Smooth muscle cell (in vitro differentiated cells): Measurements from ENCODE around the gene TGFB1I1. TPM values are rescaled to one million over a fixed set of nuclear protein-coding genes. Genes with fewer than 3 reads are reported as not detected.

ENCODE experiments used
- DNase-seq: peaks from one replicate; lab custom pipeline; 2025; ENCODE audit not compliant: unreplicated experiment; lab: John Stamatoyannopoulos, UW
- H2AFZ ChIP-seq: fragments of 200-600 bp; sonication (generic); 2 replicates; pipeline ENCODE4 v1.6.0; 2016; ENCODE audit warnings: antibody characterized with exemption, low read depth, mild to moderate bottlenecking
- H3F3A ChIP-seq: fragments of 200-600 bp; sonication (generic); 2 replicates; pipeline ENCODE4 v1.6.0; 2017; ENCODE audit warnings: antibody characterized with exemption, low read depth
- H3K27ac ChIP-seq: fragments of 200-600 bp; sonication (generic); 2 replicates; pipeline ENCODE4 v1.5.1; 2016; ENCODE audit warnings: low read depth, mild to moderate bottlenecking
- H3K27me3 ChIP-seq: fragments of 200-600 bp; sonication (generic); 2 replicates; pipeline ENCODE4 v1.6.1; 2016; ENCODE audit warnings: low read depth, mild to moderate bottlenecking
- H3K36me3 ChIP-seq: fragments of 200-600 bp; sonication (generic); 2 replicates; pipeline ENCODE4 v1.5.1; 2016; ENCODE audit warnings: low read depth
- H3K4me1 ChIP-seq: fragments of 200-600 bp; sonication (generic); 2 replicates; pipeline ENCODE4 v1.5.1; 2016; ENCODE audit warnings: low read depth
- H3K4me2 ChIP-seq: fragments of 200-600 bp; sonication (generic); 2 replicates; pipeline ENCODE4 v1.6.0; 2016; ENCODE audit warnings: mild to moderate bottlenecking
- H3K4me3 ChIP-seq: fragments of 200-600 bp; sonication (generic); 2 replicates; pipeline ENCODE4 v1.5.1; 2016; ENCODE audit warnings: mild to moderate bottlenecking
- H3K79me2 ChIP-seq: fragments of 200-600 bp; sonication (generic); 2 replicates; pipeline ENCODE4 v1.6.0; 2016; ENCODE audit warnings: low read depth, mild to moderate bottlenecking
- H3K9ac ChIP-seq: fragments of 200-600 bp; sonication (generic); 2 replicates; pipeline ENCODE4 v1.6.0; 2016; ENCODE audit warnings: low read depth
- H3K9me3 ChIP-seq: fragments of 200-600 bp; sonication (generic); replicated peaks from 2 replicates; pipeline ENCODE4 v1.5.1; 2016; ENCODE audit warnings: low read depth
- H4K20me1 ChIP-seq: fragments of 200-600 bp; sonication (generic); 2 replicates; pipeline ENCODE4 v1.6.0; 2016; ENCODE audit warnings: low read depth
- WGBS: methylation state at CpG from one replicate; pipeline ENCODE4 v1.1.7; 2016; ENCODE audit warnings: low lambda C conversion rate; 5-methylcytosine and 5-hydroxymethylcytosine counted together
- polyA plus RNA-seq: library from polyadenylated mRNA; unstranded; fragments of >200 nt; fragmentation: Nextera tagmentation; extraction: Ambion mirVana; gene quantifications from 2 replicates; pipeline ENCODE4 v1.2.1, GENCODE V29; 2016
- total RNA-seq: library from RNA; depleted of rRNA; stranded (reverse); fragments of >200 nt; gene quantifications from 2 replicates; pipeline ENCODE4 v1.2.3, GENCODE V29; 2014
- TF ChIP-seq, protein P1 (sequence below): fragments of 200-600 bp; sonication (generic); IDR thresholded peaks from 2 replicates; pipeline ENCODE4 v1.5.1; 2017; ENCODE audit warnings: borderline replicate concordance, mild to moderate bottlenecking, antibody characterized with exemption; ENCODE audit not compliant: insufficient read depth, poor library complexity, severe bottlenecking

The TGFB1I1 gene
- total and polyA plus RNA-seq, 2 experiments from 2014 or later, result 73.0 to 203 TPM

- peaks cover 10% of the 10 kb centered on the region for H3K79me2 ChIP-seq
- H3K4me2 ChIP-seq, result peak overlapping the region; percentile 90
- peak overlapping the region; percentile 75 for H3K4me3 ChIP-seq
- H2AFZ ChIP-seq, result no peak overlapping the region
- peaks cover 6% of the 10 kb centered on the region for H3K36me3 ChIP-seq
- TF ChIP-seq, protein P1, sequence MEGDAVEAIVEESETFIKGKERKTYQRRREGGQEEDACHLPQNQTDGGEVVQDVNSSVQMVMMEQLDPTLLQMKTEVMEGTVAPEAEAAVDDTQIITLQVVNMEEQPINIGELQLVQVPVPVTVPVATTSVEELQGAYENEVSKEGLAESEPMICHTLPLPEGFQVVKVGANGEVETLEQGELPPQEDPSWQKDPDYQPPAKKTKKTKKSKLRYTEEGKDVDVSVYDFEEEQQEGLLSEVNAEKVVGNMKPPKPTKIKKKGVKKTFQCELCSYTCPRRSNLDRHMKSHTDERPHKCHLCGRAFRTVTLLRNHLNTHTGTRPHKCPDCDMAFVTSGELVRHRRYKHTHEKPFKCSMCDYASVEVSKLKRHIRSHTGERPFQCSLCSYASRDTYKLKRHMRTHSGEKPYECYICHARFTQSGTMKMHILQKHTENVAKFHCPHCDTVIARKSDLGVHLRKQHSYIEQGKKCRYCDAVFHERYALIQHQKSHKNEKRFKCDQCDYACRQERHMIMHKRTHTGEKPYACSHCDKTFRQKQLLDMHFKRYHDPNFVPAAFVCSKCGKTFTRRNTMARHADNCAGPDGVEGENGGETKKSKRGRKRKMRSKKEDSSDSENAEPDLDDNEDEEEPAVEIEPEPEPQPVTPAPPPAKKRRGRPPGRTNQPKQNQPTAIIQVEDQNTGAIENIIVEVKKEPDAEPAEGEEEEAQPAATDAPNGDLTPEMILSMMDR, result no peak
- H3K9me3 ChIP-seq, result no peaks in the 10 kb centered on the region
- WGBS, result 42% methylated on average over 15 of the region's 15 CpGs
- peaks cover 32% of the 10 kb centered on the region for H3F3A ChIP-seq
- peaks cover 8% of the 10 kb centered on the region for H3K4me1 ChIP-seq
- peak overlapping the region; percentile 26 for H3K9ac ChIP-seq
- no peaks in the 10 kb centered on the region for H3K27me3 ChIP-seq
- H4K20me1 ChIP-seq, result peaks cover 35% of the 10 kb centered on the region
- peak overlapping the region; percentile 74 for H3K27ac ChIP-seq
- DNase-seq, result no peak
These were observed 594 bp upstream of the TGFB1I1 start for GRCh38 chr16:31471241-31471874.

DNA sequence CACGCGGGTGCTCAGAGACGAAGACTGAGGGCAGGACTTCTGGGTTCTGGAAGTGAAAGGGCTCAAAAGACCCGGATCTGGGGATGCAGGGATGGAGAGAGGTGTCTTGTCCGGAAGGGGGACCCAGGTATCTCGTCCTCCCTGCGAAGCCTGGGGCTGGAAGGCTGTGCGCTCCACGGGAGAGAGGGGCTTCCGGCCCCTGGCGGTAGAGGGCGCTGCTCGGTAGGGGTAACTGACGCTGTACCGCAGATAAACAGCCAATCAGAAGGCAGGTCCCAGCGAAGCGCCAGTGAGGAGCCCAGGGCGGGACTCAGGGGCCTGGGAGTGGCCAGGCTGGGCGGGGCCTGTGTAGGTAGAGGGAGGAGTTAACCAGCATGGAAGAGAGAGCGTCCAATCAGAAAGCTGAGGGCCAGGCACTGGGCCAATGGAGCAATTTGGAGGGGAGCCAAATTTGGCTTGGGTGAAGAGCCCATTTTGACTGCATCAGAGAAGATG is 804 bp downstream of the TGFB1I1 start:
- Histone ChIP-seq H3F3A (peaks cover 40% of the 10 kb centered on the region), H3K9me3 (no peaks in the 10 kb centered on the region), H3K27me3 (no peaks in the 10 kb centered on the region), H3K79me2 (peaks cover 10% of the 10 kb centered on the region), H4K20me1 (peaks cover 47% of the 10 kb centered on the region), H3K4me1 (peaks cover 8% of the 10 kb centered on the region), H3K36me3 (peaks cover 6% of the 10 kb centered on the region), H3K9ac (no peak overlapping the region), H3K4me2 (peak overlapping the region; percentile 90), H3K27ac (peak overlapping the region; percentile 51), H3K4me3 (peak overlapping the region; percentile 75), H2AFZ (no peak overlapping the region)
- DNase-seq, result no peak
- 42% methylated on average over 20 of the region's 20 CpGs for WGBS
- TF ChIP-seq, protein P1, result peak; percentile 57

- Histone ChIP-seq H2AFZ (no peak overlapping the region), H3K9me3 (no peaks in the 10 kb centered on the region), H3K4me3 (no peak overlapping the region), H3K4me2 (peak overlapping the region; percentile 90), H3F3A (peaks cover 45% of the 10 kb centered on the region), H3K4me1 (peaks cover 8% of the 10 kb centered on the region), H3K79me2 (peaks cover 10% of the 10 kb centered on the region), H3K9ac (no peak overlapping the region), H4K20me1 (peaks cover 54% of the 10 kb centered on the region), H3K27me3 (no peaks in the 10 kb centered on the region), H3K27ac (peak overlapping the region; percentile 52), H3K36me3 (peaks cover 6% of the 10 kb centered on the region)
- no peak for DNase-seq
- TF ChIP-seq, protein P1, result no peak
- WGBS, result 94% methylated on average over 17 of the region's 17 CpGs
These were observed 1.5 kb downstream of the TGFB1I1 start for GRCh38 chr16:31473264-31473984.
